ENCODE measurements around the gene CDC42BPB.

DNA sequence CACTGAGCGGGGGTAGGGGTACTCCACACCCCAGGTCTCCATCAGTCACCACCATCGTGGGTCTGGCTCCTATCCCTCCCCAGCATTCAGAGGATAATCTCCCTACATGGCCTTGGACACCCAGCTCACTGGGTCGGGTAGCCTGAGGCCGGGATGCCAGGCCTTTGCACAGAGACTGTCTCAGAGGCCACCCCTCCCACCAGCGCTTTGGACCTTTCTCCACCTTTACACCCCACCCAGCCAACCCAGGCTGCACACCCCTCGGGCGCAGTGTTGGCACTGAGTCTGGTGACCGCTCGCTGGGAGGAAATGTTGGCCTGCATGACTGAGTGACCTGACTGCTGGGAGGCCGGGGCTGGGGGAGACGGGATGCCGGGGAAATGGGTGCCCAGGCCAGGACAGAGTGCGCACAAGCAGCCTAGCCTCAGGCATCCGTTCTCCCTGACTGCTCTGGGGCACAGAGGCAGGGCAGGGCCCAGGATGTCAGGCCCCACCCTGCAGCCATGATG lies 16.1 kb upstream of the CDC42BPB start:
- TF ChIP-seq, protein P1, sequence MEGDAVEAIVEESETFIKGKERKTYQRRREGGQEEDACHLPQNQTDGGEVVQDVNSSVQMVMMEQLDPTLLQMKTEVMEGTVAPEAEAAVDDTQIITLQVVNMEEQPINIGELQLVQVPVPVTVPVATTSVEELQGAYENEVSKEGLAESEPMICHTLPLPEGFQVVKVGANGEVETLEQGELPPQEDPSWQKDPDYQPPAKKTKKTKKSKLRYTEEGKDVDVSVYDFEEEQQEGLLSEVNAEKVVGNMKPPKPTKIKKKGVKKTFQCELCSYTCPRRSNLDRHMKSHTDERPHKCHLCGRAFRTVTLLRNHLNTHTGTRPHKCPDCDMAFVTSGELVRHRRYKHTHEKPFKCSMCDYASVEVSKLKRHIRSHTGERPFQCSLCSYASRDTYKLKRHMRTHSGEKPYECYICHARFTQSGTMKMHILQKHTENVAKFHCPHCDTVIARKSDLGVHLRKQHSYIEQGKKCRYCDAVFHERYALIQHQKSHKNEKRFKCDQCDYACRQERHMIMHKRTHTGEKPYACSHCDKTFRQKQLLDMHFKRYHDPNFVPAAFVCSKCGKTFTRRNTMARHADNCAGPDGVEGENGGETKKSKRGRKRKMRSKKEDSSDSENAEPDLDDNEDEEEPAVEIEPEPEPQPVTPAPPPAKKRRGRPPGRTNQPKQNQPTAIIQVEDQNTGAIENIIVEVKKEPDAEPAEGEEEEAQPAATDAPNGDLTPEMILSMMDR (IDR thresholded peaks at IDR 0.05), result no peak
- TF ChIP-seq POLR2A (IDR thresholded peaks at IDR 0.05), result no peak
